Inferior parietal cortex (tissue), 1 donor: ENCODE measurements around the gene ELMO1.

Source experiments
- DNase-seq: peaks from one replicate; pipeline ENCODE4 v3.0.0-alpha.2; 2016; ENCODE audit errors: extremely low spot score

Gene ELMO1

DNA sequence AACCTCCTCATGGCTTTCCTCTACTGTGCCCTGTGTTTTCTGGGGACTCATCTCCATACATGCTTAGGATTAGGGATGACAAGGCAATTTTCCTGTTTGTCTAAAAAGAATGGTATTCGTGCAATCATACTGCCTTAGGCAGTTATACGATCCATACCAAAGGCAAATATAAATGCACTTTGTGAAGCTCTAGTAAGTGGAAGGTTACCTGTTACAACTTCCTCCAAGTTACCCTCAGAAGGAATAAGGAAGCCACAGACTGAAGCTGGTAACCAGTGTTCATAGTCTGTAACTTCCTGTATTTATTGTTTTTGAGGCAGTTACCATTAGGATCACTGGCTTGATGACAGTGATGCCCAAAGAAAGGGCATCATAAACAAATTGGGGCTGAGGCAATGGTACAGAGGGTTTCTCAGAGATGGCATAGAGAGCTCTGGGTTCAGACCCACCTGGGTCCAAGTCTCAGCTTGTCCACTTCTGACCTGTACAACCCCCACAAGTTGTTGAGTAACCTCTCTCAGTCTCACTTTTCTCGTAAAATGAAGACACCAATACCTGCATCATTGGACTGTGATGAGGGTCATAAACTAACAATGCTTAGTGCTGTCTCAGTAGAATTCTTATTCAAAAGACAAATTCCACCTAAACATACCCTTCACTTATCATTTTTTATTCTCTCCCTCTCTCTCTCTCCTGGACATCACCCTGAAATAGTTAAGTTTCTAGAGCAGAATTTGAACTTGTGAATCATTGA is 138.2 kb downstream of the ELMO1 start:
- no peak for DNase-seq

DNA sequence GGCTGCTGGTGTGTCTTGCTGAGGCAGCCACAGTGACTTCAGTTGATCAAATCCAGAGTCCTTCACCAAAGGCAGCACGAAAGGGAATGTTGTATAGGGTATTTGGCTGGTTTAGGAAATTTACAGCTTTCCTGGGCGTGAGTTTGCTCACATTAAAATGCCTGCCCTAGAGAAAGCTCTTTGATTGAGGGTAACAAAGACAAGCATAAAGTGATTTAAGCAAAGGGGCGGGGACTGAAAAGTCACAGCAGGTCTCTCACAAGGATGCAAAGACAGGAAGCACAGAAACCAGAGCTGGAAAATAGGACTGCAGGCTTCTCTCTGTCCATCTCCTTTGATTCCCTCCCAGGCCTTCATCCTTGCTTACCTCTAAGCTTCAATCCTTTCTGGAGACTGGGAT is 139.2 kb downstream of the ELMO1 start:
- no peak for DNase-seq

DNA sequence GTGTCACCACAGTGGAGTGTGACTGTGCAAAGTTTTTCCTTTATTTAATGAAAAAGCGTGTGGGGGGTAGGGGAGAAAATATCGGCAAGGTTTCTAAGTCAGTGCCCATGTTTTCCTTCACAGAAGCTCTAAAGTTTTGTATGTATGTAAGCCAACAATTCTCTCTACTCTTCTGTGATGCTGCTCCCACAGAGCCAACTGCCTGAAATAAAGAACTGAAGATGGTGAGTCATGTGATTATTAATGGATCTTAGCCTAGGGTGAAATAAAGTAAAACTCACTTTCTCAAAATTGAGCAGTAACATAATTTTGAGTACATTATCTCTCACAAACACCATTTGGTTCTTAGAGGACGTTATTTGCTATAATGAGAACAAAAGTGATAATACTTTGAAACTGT is 143.7 kb downstream of the ELMO1 start:
- no peak for DNase-seq

DNA sequence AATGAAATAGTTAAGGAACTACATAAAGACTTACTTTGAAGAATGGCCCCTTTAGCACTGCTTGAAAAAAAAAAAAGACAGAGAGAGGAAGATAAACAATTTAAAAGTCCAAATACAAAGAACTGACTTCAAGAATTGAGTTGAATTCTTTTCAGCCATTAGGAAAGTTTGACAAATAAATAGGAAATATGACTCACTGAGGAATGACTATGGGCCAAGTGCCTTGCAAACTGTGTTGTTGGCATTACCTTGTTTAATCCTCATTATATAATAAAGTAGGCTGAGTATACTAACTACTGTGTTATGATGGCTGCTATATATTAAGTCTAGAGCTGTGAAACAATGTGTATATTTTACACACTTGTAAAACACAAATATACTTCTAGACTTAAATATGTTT is 151.1 kb downstream of the ELMO1 start:
- DNase-seq: no peak

- no peak for DNase-seq
These were observed 153.3 kb downstream of the ELMO1 start for GRCh38 chr7:37295401-37295800.

DNA sequence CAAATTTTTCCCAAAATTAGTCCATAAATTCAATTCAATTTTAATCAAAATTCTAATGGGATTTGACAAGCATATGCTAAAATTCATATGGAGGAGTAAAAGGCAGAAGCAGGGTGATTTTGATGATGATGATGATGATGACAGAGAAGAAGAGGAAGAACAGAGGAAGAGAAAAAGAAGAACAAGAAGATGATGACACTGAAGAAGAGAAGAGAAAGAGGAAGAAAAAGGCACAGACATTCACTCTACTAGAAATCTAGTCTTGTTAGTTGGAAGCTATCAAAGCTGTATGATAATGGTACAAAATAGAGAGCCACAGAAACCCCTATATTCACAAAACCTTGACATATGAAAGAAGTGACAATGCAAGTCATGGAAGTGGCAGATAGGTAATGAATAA is 157.9 kb downstream of the ELMO1 start:
- no peak for DNase-seq

DNA sequence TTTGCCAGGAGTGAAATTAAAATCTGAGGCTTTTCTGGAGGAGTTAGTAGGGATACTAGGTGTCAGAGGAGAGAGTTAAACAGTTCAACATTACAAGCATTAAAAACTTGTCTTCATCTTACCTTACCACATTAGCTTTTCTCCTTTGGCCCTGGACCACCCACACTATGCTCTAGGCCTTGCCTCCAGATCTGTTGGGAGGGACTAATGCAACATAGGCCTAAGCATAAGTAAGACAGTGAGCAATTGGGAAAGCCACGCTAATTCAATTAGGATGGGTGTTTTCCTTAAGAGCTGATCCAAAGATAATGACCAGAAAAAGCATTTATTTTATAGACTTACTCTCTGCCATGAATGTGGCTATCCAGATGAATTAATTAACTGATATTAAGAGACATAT is 158.9 kb downstream of the ELMO1 start:
- no peak for DNase-seq

- no peak for DNase-seq
These were observed 159.3 kb downstream of the ELMO1 start for GRCh38 chr7:37289367-37289766.

DNA sequence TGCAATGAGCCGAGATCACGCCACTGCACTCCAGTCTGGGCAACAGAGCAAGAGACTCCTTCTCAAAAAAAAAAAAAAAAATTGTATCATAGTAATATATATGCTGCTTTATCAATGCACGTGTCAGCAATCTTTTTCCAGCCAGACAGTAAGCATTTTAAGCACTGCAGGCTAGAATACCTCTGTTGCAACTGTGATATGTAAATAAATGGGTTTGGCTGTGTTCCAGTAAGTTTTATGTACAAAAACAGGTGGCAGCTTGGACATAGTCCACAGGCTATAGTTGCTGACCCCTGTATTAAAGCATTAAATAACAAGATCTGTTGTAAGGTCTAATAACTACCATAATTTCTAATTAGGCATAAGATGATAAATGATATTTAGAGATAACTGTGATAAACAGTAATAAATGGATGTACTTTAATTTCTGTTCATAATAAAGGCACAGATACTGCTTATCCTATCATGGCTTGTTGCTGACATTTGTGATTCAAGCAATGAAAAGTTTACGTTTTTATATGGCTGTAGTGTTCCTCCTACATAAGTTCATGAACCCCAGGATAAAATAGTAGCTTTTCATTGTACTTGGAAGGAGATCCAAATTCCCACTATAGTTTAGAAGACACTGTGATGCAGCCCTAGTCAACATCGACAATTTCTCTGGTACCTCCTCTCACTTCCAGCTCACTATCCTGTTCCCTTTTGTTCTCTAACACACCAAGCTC is 161.4 kb downstream of the ELMO1 start:
- no peak for DNase-seq

GRCh38 chr7:37286454-37286832 is 162.2 kb downstream of the ELMO1 start:
- DNase-seq: no peak

- no peak for DNase-seq
These were observed 162.8 kb downstream of the ELMO1 start for GRCh38 chr7:37285706-37286453.

GRCh38 chr7:37284805-37285231 is 163.8 kb downstream of the ELMO1 start:
- peak; percentile 86 for DNase-seq

DNA sequence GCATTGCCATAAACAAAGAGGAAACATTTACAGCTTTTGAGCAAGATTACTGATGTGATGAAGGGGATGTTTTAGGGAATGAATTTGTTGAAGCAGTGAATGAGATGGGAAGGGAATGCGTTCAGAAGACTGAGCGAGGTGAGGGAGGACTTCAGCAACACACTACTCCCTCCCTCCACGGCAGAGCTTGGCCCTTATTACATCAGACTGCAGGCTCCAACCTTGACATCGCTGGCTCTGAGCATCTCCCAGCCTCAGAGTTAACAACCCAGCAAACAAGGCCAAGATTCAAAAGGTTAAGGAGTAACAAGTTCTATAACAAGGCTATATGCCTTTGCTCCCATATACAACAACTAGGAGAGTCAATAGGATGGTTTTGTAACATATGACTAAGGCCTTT is 164.4 kb downstream of the ELMO1 start:
- DNase-seq: no peak

DNA sequence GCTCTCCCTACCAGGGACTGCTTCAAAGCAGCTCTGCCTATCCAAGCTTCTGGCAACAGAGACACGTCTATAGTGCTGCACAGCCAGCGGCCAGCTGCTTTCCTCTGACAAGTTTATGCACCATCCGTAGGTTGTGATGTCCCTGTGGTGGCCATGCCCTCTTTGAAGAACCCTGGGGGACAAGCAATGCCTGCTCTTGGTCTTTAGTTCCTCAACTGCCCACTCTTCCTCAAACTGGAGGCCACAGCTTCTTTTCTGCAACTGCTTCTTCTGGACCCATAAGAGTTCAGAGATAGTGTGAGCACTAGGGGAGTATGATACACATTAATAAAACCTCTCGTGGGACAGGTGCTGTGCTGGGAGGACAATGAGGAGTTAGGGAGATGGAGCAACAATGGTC is 164.9 kb downstream of the ELMO1 start:
- DNase-seq: no peak

DNA sequence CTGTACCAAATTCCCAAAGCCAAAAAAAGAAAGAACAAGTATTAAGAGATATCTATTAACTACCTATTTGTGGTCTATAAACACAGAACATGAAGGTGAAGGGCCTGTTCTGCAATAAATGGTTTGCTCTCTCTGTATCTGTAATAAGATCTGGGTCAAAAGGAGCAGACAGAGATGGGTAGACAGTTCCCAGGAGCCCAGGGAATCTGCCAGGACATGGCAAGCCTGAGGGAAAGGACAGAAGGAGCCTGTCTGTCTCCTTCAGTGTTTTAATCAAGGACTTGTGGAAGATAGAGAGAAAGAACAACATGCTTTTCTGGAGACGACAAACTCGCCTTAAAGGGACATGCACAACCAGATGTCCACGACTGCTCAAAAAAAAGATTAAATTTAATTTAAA is 165.7 kb downstream of the ELMO1 start:
- no peak for DNase-seq

- no peak for DNase-seq
These were observed 166.6 kb downstream of the ELMO1 start for GRCh38 chr7:37282093-37282444.

DNA sequence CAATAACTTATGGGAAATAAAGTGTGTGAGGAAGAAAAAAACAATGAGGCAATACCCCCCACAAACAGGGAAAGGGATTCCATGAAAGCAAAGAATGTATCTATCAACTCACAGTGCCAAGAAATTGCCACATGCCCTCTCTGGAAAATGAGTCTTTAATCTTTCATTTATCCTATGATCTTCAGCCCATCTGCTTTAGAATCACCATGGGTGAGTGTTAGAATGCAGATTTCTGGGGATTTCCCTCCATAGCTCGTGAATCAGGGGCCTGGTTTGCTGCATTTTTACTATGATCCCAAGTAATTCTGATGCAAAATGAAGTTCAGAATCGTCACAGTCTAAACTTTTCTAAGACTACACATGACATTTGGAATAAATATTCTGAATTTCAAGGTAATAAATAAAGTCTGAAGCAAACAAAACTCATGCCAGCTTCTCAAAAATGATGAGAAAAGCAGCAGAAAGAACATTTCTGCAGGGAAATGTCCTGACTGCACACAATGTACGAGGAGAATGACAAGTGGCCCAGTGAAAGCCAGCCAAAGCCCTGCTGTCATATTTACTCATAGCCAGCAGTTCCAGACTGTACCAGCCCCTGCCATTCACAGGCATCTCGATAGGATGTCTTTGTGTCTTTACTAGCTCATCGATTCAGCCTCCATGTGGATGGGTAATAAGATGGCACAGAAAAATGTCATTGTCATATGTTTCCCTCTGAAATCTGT is 167.1 kb downstream of the ELMO1 start:
- DNase-seq: peak; percentile 86

GRCh38 chr7:37277513-37277912 is 171.2 kb downstream of the ELMO1 start:
- DNase-seq: no peak

DNA sequence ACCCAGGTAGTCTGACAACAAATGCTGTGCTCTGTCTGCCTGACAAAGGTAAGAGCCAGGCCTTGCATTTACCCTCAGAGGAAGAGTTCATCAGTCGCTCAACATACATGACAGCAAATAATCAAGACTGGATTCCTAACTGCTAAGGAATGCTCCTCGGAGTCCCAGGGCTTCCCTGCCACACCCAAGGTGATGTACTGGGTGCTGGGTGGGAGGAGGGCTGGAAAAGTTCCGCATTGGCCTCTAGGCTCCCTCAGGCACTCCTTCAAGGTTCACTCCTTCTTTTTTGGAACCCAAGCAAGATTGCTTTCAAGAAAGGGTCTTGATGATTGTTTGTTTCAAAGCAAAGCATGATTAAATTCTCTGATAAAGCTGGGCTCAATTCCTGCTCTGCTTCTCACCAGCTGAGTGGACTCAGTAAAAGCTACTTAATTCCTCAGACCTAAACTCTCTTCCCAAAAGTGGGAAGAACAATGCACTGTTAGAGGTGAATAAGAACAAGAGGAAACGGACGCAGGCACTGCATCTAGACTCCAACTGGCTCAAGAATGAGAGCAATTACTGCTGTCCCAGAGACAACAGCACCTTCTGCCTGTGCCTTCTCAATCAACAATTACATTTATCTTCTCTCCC is 173.5 kb downstream of the ELMO1 start:
- no peak for DNase-seq

DNA sequence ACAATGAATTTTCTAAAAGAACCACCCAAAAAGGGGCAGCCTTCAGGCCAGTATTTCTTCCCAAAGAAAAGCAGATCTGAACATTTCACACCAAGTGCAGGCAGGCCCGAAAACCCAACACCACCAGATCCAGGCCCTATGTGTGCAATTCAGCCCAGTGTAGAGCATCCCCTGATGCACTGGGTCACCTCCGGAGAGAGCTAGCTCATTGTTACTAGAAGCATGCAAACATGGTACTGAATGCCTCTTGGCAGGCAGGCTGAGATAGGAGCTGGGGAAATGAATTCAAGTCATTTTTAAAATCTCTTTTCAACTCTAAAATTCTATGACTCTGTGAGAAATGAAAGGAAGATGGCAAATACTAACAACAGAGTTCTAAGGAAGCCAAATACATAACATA is 174.8 kb downstream of the ELMO1 start:
- no peak for DNase-seq

GRCh38 chr7:37269711-37270508 is 178.8 kb downstream of the ELMO1 start:
- no peak for DNase-seq
